Measurements from ENCODE around the gene PITPNC1.

PITPNC1 gene

DNA sequence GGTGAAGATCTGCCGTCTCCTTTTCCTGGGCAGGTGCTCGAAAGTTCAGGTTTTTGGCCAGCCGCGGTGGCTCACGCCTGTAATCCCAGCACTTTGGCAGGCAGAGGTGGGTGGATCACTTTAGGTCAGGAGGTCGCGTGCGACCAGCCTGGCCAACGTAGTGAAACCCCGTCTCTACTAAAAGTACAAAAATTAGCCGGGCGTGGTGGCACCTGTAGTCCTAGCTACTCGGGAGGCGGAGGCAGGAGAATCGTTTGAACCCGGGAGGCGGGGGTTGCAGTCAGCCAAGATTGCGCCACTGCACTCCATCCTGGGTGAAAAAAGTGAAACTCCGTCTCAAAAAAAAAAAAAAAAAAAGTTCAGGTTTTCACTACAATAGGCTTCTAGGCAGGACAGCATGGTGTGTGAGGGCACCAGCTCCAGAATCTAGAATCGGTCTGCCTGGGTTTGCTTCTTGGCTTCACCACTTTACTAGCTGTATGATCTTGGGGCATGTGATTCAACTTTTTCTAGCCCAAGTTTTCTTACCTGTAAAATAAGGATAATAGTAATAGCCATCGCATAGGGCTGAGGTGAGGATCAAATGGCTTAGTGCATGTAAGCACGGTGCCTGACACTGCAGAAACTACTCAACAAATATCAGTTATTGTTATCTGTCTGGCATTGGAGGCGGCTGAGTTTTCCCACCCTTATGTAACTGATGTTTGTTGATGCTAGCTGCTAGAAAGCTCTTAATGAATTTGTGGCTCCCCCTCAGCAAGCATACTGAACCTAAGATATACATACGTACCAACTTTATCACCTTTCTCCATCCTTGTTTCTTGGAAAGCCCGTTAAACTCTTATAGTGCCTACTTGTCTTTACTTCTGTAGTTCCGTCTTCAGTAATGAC is 12.0 kb upstream of the PITPNC1 start:
- Histone ChIP-seq H3K18ac (ENCODE audit: low read length) (no peak overlapping the region), H2BK5ac (ENCODE audit: low read length) (no peak overlapping the region), H4K8ac (ENCODE audit: low read depth, low read length) (no peak overlapping the region), H3K4me1 (ENCODE audit: control insufficient read depth in 2 of 2, insufficient read depth in 1 of 2, low read depth in 1 of 2, low read length in 2 of 2) (peaks cover 2 to 7% of the 10 kb centered on the region in 2 donors), H3K9ac (ENCODE audit: low read depth, low read length, poor library complexity) (no peak overlapping the region), H3K36me3 (replicated peaks in 1 of 2; ENCODE audit: control insufficient read depth in 2 of 2, insufficient read depth in 2 of 2, low read length in 2 of 2) (peaks cover 3 to 45% of the 10 kb centered on the region in 2 donors), H3K9me3 (replicated peaks in 1 of 2; ENCODE audit: control insufficient read depth in 2 of 2, insufficient read depth in 1 of 2, low read depth in 1 of 2, low read length in 2 of 2) (peaks cover 0 to 2% of the 10 kb centered on the region in 2 donors), H2BK15ac (ENCODE audit: low read length) (no peak overlapping the region), H3K4ac (ENCODE audit: low read length) (no peak overlapping the region), H3K14ac (ENCODE audit: low read length) (no peak overlapping the region), H2AFZ (ENCODE audit: low read length) (no peak overlapping the region), H3K27ac (replicated peaks; ENCODE audit: low read length) (no peak overlapping the region), H4K91ac (ENCODE audit: low read depth, low read length, poor library complexity) (no peak overlapping the region), H3K23ac (ENCODE audit: low read depth, low read length, poor library complexity) (no peak overlapping the region), H3K4me2 (ENCODE audit: insufficient read depth, low read length, poor library complexity, severe bottlenecking) (peak overlapping the region; percentile 92), H3K79me1 (ENCODE audit: low read depth, low read length) (peaks cover 10% of the 10 kb centered on the region), H3K4me3 (ENCODE audit: low read length in 2 of 2) (peak overlapping the region; percentile 88 to 94), H2AK5ac (ENCODE audit: low read depth, low read length) (no peak overlapping the region), H2BK120ac (ENCODE audit: low read depth, low read length) (no peak overlapping the region), H2BK12ac (ENCODE audit: low read length) (no peak overlapping the region), H3K27me3 (ENCODE audit: control insufficient read depth in 3 of 3, insufficient read depth in 3 of 3, low read depth in 1 of 3, low read length in 3 of 3) (no peaks in the 10 kb centered on the region)
- WGBS, 2 donors (ENCODE audit: extremely low coverage in 2 of 2, insufficient read length in 2 of 2, insufficient replicate concordance in 1 of 2), result no CpG with 5 or more reads among the region's 26 CpGs
- DNase-seq (ENCODE audit: low spot score), result no peak

DNA sequence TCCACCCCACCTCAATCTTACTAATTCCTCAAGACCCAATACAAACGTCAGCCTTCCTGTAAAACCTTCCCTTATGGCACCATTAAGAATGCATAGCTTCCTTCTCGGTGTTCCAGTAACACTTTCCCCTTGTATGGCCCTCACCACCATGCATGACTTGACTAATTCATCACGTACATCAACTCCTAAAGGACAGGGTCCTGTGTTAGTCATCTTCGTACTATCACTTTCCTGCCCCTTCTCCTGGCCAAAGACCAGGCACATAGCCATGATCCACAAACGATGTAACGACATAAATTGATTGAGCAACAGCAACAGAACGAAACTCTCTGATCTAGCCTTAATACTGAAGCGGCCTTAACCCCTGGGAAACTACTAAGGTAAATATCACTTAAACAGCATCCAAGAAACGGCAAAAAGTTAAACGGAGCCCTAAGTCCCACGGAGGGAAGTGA is 11.3 kb upstream of the PITPNC1 start:
- H3K27me3 ChIP-seq (ENCODE audit: control insufficient read depth in 3 of 3, insufficient read depth in 3 of 3, low read depth in 1 of 3, low read length in 3 of 3), result no peaks in the 10 kb centered on the region
- peak overlapping the region; percentile 88 to 94 for H3K4me3 ChIP-seq (ENCODE audit: low read length in 2 of 2)
- H2BK120ac ChIP-seq (ENCODE audit: low read depth, low read length), result peak overlapping the region; percentile 74
- H3K9ac ChIP-seq (ENCODE audit: low read depth, low read length, poor library complexity), result peak overlapping the region; percentile 100
- peak overlapping the region; percentile 27 for H3K4ac ChIP-seq (ENCODE audit: low read length)
- H2AK5ac ChIP-seq (ENCODE audit: low read depth, low read length), result peak overlapping the region; percentile 98
- peaks cover 2 to 7% of the 10 kb centered on the region in 2 donors for H3K4me1 ChIP-seq (ENCODE audit: control insufficient read depth in 2 of 2, insufficient read depth in 1 of 2, low read depth in 1 of 2, low read length in 2 of 2)
- peak overlapping the region; percentile 92 for H3K4me2 ChIP-seq (ENCODE audit: insufficient read depth, low read length, poor library complexity, severe bottlenecking)
- no peak for DNase-seq (ENCODE audit: low spot score)
- H3K18ac ChIP-seq (ENCODE audit: low read length), result no peak overlapping the region
- H4K91ac ChIP-seq (ENCODE audit: low read depth, low read length, poor library complexity), result no peak overlapping the region
- H2AFZ ChIP-seq (ENCODE audit: low read length), result peak overlapping the region; percentile 91
- WGBS, 2 donors (ENCODE audit: extremely low coverage in 2 of 2, insufficient read length in 2 of 2, insufficient replicate concordance in 1 of 2), result no CpG with 5 or more reads among the region's 11 CpGs
- no peaks in the 10 kb centered on the region for H3K9me3 ChIP-seq (replicated peaks in 1 of 2; ENCODE audit: control insufficient read depth in 2 of 2, insufficient read depth in 1 of 2, low read depth in 1 of 2, low read length in 2 of 2)
- H2BK5ac ChIP-seq (ENCODE audit: low read length), result peak overlapping the region; percentile 87
- H3K27ac ChIP-seq (replicated peaks; ENCODE audit: low read length), result no peak overlapping the region
- peak overlapping the region; percentile 27 for H2BK15ac ChIP-seq (ENCODE audit: low read length)
- H2BK12ac ChIP-seq (ENCODE audit: low read length), result no peak overlapping the region
- no peak overlapping the region for H3K14ac ChIP-seq (ENCODE audit: low read length)
- peaks cover 0 to 38% of the 10 kb centered on the region in 2 donors for H3K36me3 ChIP-seq (replicated peaks in 1 of 2; ENCODE audit: control insufficient read depth in 2 of 2, insufficient read depth in 2 of 2, low read length in 2 of 2)
- peak overlapping the region; percentile 100 for H3K23ac ChIP-seq (ENCODE audit: low read depth, low read length, poor library complexity)
- H3K79me1 ChIP-seq (ENCODE audit: low read depth, low read length), result peaks cover 10% of the 10 kb centered on the region
- H4K8ac ChIP-seq (ENCODE audit: low read depth, low read length), result no peak overlapping the region

DNA sequence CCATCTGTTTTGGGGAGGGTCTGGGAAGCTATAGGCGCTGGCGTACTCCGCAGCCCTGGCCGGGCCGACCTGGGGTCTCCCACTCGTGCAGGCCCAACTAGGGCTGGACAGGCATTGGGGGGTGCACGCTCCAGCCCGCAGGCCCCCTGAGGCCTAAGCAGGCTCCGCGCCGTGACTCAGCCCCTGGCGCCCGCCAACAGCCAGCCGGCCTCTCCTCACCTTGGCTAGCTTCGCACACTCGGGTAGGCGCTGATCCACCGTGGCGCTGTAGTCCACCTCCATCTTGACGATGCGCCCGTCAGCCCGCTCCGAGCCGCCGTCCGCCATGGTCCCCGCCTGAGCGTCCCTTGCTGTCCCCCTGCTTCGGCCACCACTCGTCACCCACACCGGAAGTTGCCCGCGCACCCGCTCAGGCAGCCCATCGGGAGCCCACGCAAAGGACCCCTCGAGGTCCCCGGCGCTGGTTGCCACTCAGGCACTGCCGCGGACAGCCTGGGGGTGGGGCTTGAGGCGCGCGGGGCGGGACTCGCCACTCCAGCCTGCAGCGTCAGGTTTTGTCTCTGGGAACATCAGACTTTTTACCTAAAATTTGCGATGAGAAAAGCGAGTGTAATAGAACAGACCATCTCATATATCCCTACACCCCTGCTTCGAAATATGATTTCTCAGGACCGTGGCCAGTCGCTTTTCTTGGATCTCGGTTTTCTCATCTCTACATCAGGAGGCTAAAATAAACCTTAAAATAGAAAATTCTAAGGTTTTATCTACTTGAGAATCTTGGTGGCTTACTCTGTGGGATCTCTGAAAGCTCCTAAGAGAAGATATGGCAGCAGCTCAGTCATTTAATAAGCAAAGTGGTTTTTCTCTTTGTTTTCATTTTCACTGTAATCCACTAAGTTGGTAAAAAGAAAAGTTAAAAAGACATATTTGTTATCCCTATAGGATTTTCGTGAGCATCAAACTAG is 10.6 kb upstream of the PITPNC1 start, which contains the start of gene PSMD12:
PSMD12 (minus strand) TSS at position 385 of the 965 bp plus-strand sequence; CDS start at position 327, 58 bp downstream.
- peak; percentile 87 for DNase-seq (ENCODE audit: low spot score)
- peak within 1 kb of the TSS; percentile 98 for H2AK5ac ChIP-seq (ENCODE audit: low read depth, low read length)
- H3K14ac ChIP-seq (ENCODE audit: low read length), result peak within 1 kb of the TSS; percentile 79
- H3K18ac ChIP-seq (ENCODE audit: low read length), result peak within 1 kb of the TSS; percentile 99
- H3K4me3 ChIP-seq (ENCODE audit: low read length in 2 of 2), result peak within 1 kb of the TSS; percentile 88 to 94
- no peak within 1 kb of the TSS for H3K27ac ChIP-seq (replicated peaks; ENCODE audit: low read length)
- H3K36me3 ChIP-seq (replicated peaks in 1 of 2; ENCODE audit: control insufficient read depth in 2 of 2, insufficient read depth in 2 of 2, low read length in 2 of 2), result peaks cover 0 to 31% of the 10 kb centered on the region in 2 donors
- peak within 1 kb of the TSS; percentile 87 for H2BK5ac ChIP-seq (ENCODE audit: low read length)
- H3K9me3 ChIP-seq (replicated peaks in 1 of 2; ENCODE audit: control insufficient read depth in 2 of 2, insufficient read depth in 1 of 2, low read depth in 1 of 2, low read length in 2 of 2), result no peaks in the 10 kb centered on the region
- peak within 1 kb of the TSS; percentile 100 for H3K23ac ChIP-seq (ENCODE audit: low read depth, low read length, poor library complexity)
- peak within 1 kb of the TSS; percentile 91 for H2AFZ ChIP-seq (ENCODE audit: low read length)
- peak within 1 kb of the TSS; percentile 97 for H4K91ac ChIP-seq (ENCODE audit: low read depth, low read length, poor library complexity)
- H2BK12ac ChIP-seq (ENCODE audit: low read length), result peak within 1 kb of the TSS; percentile 30
- peak within 1 kb of the TSS; percentile 100 for H3K9ac ChIP-seq (ENCODE audit: low read depth, low read length, poor library complexity)
- H4K8ac ChIP-seq (ENCODE audit: low read depth, low read length), result peak within 1 kb of the TSS; percentile 24
- H3K27me3 ChIP-seq (ENCODE audit: control insufficient read depth in 3 of 3, insufficient read depth in 3 of 3, low read depth in 1 of 3, low read length in 3 of 3), result no peaks in the 10 kb centered on the region
- H3K4ac ChIP-seq (ENCODE audit: low read length), result peak within 1 kb of the TSS; percentile 27
- peak within 1 kb of the TSS; percentile 74 for H2BK120ac ChIP-seq (ENCODE audit: low read depth, low read length)
- H2BK15ac ChIP-seq (ENCODE audit: low read length), result peak within 1 kb of the TSS; percentile 27
- no CpG with 5 or more reads among the region's 55 CpGs for WGBS, 2 donors (ENCODE audit: extremely low coverage in 2 of 2, insufficient read length in 2 of 2, insufficient replicate concordance in 1 of 2)
- peak within 1 kb of the TSS; percentile 92 for H3K4me2 ChIP-seq (ENCODE audit: insufficient read depth, low read length, poor library complexity, severe bottlenecking)
- H3K4me1 ChIP-seq (ENCODE audit: control insufficient read depth in 2 of 2, insufficient read depth in 1 of 2, low read depth in 1 of 2, low read length in 2 of 2), result peaks cover 2 to 7% of the 10 kb centered on the region in 2 donors
- H3K79me1 ChIP-seq (ENCODE audit: low read depth, low read length), result peaks cover 10% of the 10 kb centered on the region

Data from neuronal stem cell (in vitro differentiated cells).